ENCODE data around the gene ECE1.
"Not testable (repeated sequence)": the region's sequence is repeated elsewhere in the genome, so short reads cannot be mapped to it uniquely, and the experiment has no call there.

ECE1 gene

GRCh38 chr1:21175324-21175669 is 115.0 kb downstream of the ECE1 start:
- no peak for DNase-seq

DNA sequence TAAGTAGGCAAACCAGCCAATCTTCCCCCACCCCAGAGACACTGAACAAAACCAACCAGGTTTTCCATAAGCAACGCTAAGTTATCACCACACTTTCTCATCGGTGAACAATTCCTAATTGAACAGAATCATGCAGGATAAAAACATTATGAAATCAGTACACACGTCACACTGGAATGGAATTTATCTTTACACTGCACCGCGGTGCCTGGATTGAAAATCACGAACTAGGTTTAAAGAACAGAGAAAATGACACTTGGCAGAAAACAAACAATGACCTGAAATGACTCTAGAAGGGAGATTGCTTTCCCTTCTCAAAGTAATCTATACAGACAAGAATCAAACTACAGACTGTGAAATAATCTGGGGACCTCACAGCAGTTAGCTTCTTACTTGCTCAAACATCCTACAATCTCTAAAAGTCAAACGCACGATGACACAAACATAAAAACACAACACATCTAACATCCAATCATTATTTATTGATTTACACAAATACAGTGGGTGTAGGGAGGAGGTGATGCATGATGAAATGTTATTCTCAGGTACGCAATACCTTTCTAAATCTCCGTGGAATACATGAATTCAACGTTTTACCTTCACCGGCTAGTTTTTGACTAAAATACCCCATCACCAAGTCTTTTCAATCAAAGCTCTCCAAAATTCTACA is 115.5 kb downstream of the ECE1 start:
- DNase-seq = no peak

- DNase-seq = no peak
Measured at GRCh38 chr1:21174230-21174629, 116.0 kb downstream of the ECE1 start.

- DNase-seq = not testable (repeated sequence)
Measured at GRCh38 chr1:21173096-21173495, 117.2 kb downstream of the ECE1 start.

DNA sequence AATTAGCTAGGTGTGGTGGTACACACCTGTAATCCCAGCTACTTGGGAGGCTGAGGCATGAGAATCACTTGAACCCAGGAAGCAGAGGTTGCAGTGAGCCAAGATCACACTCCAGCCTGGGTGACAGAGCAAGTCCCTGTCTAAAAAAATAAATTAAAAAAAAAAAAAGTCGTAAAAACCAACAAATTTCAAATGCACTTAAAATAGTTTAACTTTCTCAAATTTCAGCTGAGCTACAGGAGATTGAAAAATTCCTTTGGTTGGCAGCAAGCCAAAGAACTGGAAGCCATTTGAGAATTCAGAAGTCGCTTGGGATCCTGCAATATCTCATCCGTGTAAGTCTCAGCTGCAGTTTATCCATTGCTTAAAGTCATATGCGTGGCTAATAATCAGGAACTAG is 119.4 kb downstream of the ECE1 start:
- DNase-seq = not testable (repeated sequence)

DNA sequence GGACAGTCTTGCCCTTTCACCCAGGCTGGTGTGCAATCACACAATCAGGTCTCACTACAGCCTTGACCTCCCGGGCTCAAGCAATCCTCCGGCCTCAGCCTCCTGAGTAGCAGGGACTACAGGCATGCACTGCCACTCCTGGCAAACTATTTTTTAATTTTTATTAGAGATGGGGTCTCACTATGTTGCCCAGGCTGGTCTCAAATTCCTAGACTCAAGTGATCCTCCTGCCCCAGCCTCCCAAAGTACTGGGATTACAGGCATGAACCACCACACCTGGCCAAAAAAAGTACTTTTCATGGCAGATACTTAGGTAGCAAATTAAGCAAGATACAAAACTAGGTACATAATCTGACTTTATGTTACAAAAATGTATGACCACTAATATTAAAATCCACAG is 121.8 kb downstream of the ECE1 start:
- DNase-seq = no peak
